Effector CD4-positive, alpha-beta T cell (primary cell): ENCODE measurements around the gene B4GALT1.
"Not testable (repeated sequence)": the region's sequence is repeated elsewhere in the genome, so short reads cannot be mapped to it uniquely, and the experiment has no call there.

Experiments
- DNase-seq: peaks from one replicate; pipeline ENCODE4 v3.0.0-alpha.2; 2020

Gene B4GALT1

GRCh38 chr9:33092634-33093033 lies 74.5 kb downstream of the B4GALT1 start:
- DNase-seq = no peak

DNA sequence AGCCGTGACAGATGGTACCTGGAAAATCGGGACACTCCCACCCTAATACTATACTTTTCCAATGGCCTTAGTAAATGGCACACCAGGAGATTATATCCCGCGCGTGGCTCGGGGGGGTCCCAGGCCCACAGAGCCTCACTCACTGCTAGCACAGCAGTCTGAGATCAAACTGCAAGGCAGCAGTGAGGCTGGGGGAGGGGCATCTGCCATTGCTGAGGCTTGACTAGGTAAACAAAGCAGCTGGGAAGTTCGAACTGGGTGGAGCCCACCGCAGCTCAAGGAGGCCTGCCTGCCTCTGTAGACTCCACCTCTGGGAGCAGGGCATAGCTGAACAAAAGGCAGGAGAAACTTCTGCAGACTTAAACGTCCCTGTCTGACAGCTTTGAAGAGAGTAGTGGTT lies 81.5 kb downstream of the B4GALT1 start:
- DNase-seq = not testable (repeated sequence)

- DNase-seq = no peak
These were observed 84.4 kb downstream of the B4GALT1 start for GRCh38 chr9:33082538-33083326.

GRCh38 chr9:33082128-33082527 lies 85.0 kb downstream of the B4GALT1 start:
- no peak for DNase-seq

- DNase-seq = peak; percentile 45
These were observed 85.8 kb downstream of the B4GALT1 start for GRCh38 chr9:33081128-33081851.

DNA sequence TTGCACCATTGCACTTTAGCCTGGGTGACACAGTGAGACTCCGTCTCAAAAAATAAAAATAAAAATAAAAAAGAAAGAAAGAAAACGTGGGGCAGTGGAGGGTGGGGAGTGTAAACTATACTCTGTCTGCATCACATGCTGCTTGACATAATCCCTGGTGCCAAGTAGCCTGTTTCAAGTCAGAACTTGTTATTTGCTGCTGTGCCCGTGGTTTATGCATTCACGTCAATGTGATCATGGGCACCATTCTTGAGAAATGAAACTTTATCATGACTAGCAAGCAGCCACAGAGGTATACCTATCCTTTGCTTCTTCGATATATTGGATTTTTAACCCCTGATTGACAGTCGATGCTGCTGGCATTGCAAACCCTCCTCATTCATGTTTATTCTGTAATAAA lies 86.6 kb downstream of the B4GALT1 start:
- no peak for DNase-seq

DNA sequence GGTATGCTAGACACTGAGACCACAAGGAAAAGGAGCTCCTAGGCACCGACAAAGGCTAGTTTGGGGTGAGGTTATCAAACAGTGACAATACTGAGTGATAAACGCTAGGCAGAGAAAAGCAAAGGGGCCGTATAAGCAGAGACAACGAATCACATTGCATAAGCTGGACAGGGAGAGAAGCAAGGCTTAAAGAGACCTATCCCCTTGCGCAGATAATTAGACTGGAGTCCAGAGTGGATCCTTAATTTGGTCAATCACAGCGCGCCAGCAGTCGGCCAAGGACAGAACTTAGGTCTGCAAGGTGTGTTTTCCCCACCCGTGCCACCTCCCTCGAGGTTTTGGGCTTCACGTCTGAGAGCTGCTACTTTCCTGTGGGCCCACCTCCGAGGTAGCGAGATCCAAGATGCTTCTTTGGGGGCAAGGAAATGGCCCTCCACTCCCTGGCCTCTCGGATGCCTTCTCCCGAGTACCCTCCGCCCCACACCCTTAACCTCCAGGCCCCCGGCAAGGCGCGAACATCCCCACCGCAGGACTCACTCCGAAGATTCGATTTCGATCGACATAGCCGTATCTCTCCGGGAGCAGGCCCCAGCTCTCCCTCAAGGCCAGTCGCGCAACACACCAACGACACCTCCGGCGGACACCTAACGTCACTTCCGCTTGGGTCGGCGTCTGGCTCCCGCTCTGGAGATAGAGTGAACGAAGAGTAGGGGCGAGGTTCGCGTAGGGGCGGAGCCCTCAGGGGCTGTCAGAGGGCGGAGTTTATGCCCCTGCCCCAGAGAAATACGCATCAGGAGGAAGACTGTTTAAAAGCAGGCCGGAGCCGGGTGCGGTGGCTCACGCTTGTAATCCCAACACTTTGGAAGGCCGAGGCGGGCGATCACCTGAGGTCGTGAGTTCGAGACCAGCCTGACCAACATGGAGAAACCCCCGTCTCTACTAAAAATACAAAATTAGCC lies 90.8 kb downstream of the B4GALT1 start, which contains the start of gene SMU1:
Gene SMU1, minus strand, starts transcription at position 629 of the 959 bp plus-strand sequence. Its CDS starts 66 bp downstream, at position 563.
- peak; percentile 93 for DNase-seq

DNA sequence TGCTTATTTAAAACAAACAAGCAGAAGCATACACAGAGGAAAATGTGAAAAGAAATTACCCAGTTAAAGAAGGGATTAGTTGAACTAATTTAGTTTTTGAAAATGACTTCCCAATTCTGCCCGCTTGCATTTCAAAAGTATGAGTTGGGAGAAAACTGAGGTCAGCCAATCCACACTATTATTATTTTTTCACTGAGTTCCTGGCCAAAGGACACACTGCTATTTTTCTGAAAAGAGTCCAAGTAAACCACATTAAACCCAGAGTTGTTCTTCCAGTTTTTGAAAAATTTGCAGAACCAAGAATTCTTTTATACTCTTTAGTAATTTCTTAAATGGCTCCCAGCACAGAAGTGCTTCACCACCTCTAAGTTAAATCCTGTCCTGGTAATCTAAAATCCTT lies 98.1 kb downstream of the B4GALT1 start:
- DNase-seq = no peak

GRCh38 chr9:33065157-33066076 lies 101.7 kb downstream of the B4GALT1 start:
- DNase-seq = no peak
